GM21786 (cell line): ENCODE measurements around the gene TMPRSS6.

Experiments used
- ATAC-seq: cut with Tn5 transposase; IDR thresholded peaks from one replicate; pipeline ENCODE4 v1.9.1; 2021; ENCODE audit not compliant: unreplicated experiment

Gene TMPRSS6

GRCh38 chr22:37109242-37109917 lies at the start of gene TMPRSS6:
Gene TMPRSS6 (minus strand): TSS chr22:37109713. CDS start chr22:37103417, 6,296 bp downstream.
- no peak for ATAC-seq

- no peak for ATAC-seq
These were observed 49.4 kb upstream of the TMPRSS6 start for GRCh38 chr22:37158963-37159290.

GRCh38 chr22:37157516-37158285 lies 48.2 kb upstream of the TMPRSS6 start:
- no peak for ATAC-seq

- ATAC-seq, result no peak
These were observed 47.3 kb upstream of the TMPRSS6 start for GRCh38 chr22:37156686-37157435.

GRCh38 chr22:37155971-37156370 lies 46.5 kb upstream of the TMPRSS6 start:
- no peak for ATAC-seq

GRCh38 chr22:37154925-37155712 lies 45.6 kb upstream of the TMPRSS6 start:
- ATAC-seq, result no peak

GRCh38 chr22:37153901-37154300 lies 44.4 kb upstream of the TMPRSS6 start:
- no peak for ATAC-seq

GRCh38 chr22:37151401-37151800 lies 41.9 kb upstream of the TMPRSS6 start:
- no peak for ATAC-seq

- ATAC-seq, result no peak
These were observed 41.2 kb upstream of the TMPRSS6 start for GRCh38 chr22:37150701-37151100.

- ATAC-seq, result peak; percentile 20
These were observed 39.5 kb upstream of the TMPRSS6 start for GRCh38 chr22:37148742-37149665.

- no peak for ATAC-seq
These were observed 38.6 kb upstream of the TMPRSS6 start for GRCh38 chr22:37148031-37148651.

GRCh38 chr22:37147186-37147990 lies 37.9 kb upstream of the TMPRSS6 start:
- ATAC-seq, result no peak

- no peak for ATAC-seq
These were observed 37.1 kb upstream of the TMPRSS6 start for GRCh38 chr22:37146507-37147180.

- no peak for ATAC-seq
These were observed 36.5 kb upstream of the TMPRSS6 start for GRCh38 chr22:37146051-37146385.

GRCh38 chr22:37145180-37146050 lies 35.9 kb upstream of the TMPRSS6 start:
- no peak for ATAC-seq

- ATAC-seq, result no peak
These were observed 34.7 kb upstream of the TMPRSS6 start for GRCh38 chr22:37144180-37144554.

- no peak for ATAC-seq
These were observed 32.5 kb upstream of the TMPRSS6 start for GRCh38 chr22:37141971-37142370.
